ENCODE measurements around the gene BTG2. TPM values are rescaled to one million over a fixed set of nuclear protein-coding genes. Genes with fewer than 3 reads are reported as not detected.
A peak's percentile ranks its signal among the peaks of the same experiment; 100 is the strongest.

BTG2 gene
- total RNA-seq, 1 experiment from 2014 or later: 24.2 TPM

GRCh38 chr1:203271962-203272632 is 33.2 kb upstream of the BTG2 start:
- TF ChIP-seq YY1 (IDR thresholded peaks at IDR 0.05; ENCODE audit: extremely low read depth, insufficient replicate concordance, low read depth, low read length): no peak
- no peak for TF ChIP-seq EGR1 (IDR thresholded peaks at IDR 0.05; ENCODE audit: low read depth)
- TF ChIP-seq FOSL1 (IDR thresholded peaks at IDR 0.05; ENCODE audit: low read depth): no peak
- no peak for TF ChIP-seq POLR2A (IDR thresholded peaks at IDR 0.05; ENCODE audit: borderline replicate concordance, extremely low read depth, insufficient read depth, insufficient read length)
- no peak for TF ChIP-seq CBX3 (IDR thresholded peaks at IDR 0.05; ENCODE audit: low read depth)
- TF ChIP-seq RAD21 (IDR thresholded peaks at IDR 0.05; ENCODE audit: low read depth): no peak
- no peak for TF ChIP-seq ZBTB33 (IDR thresholded peaks at IDR 0.05; ENCODE audit: extremely low read depth, insufficient replicate concordance, low read length)
- no peak for TF ChIP-seq TCF7L2 (IDR thresholded peaks at IDR 0.05; ENCODE audit: borderline replicate concordance, extremely low read depth, insufficient read depth, insufficient read length)
- no peak for TF ChIP-seq MAX (IDR thresholded peaks at IDR 0.05)
- TF ChIP-seq SIN3A (IDR thresholded peaks at IDR 0.05; ENCODE audit: low read depth): no peak
- no peak for TF ChIP-seq REST (IDR thresholded peaks at IDR 0.05; ENCODE audit: low read depth)
- no peak for TF ChIP-seq EZH2phosphoT487 (IDR thresholded peaks at IDR 0.05; ENCODE audit: borderline replicate concordance)
- TF ChIP-seq ELF1 (IDR thresholded peaks at IDR 0.05; ENCODE audit: borderline replicate concordance, low read depth): no peak
- TF ChIP-seq CTCF (IDR thresholded peaks at IDR 0.05 in 2 of 3, conservative IDR thresholded peaks at IDR 0.05 in 1 of 3; ENCODE audit: borderline replicate concordance in 1 of 3, insufficient read depth in 1 of 3, low read depth in 2 of 3, low read length in 2 of 3): no peak
- POLR2A ChIA-PET: no interaction called here

More at GRCh38 chr1:203271962-203272632, 33.2 kb upstream of the BTG2 start:
- CTCF ChIA-PET: interaction anchor here (1.7 to 2.4 kb wide), 3 partner anchors 67 to 232 kb away, joined by 12 to 26 read pairs (median 15); no protein-coding TSS in a partner anchor
- Histone ChIP-seq H3K4me1 (ENCODE audit: control insufficient read depth in 1 of 2, insufficient read depth in 2 of 2, low read length in 2 of 2) (peaks cover 0 to 35% of the 10 kb centered on the region in 2 experiments; a peak in 2 of 4 replicates), H3K36me3 (ENCODE audit: control insufficient read depth in 1 of 2, insufficient read depth in 2 of 2, low read length in 2 of 2) (no peaks in the 10 kb centered on the region), H3K27ac (ENCODE audit: low read depth, low read length) (no peak overlapping the region), H3K27me3 (ENCODE audit: insufficient read depth, low read length) (no peaks in the 10 kb centered on the region), H4K20me1 (ENCODE audit: insufficient read depth) (no peaks in the 10 kb centered on the region), H3K4me2 (ENCODE audit: low read length) (peak overlapping the region; percentile 77; the same call in 1 of the 2 replicates), H3K9me3 (ENCODE audit: control insufficient read depth in 1 of 2, insufficient read depth in 1 of 2, low read depth in 1 of 2, low read length in 2 of 2) (no peaks in the 10 kb centered on the region), H3K4me3 (replicated peaks in 1 of 2; ENCODE audit: low read depth in 1 of 2, low read length in 2 of 2) (no peak overlapping the region), H2AFZ (ENCODE audit: low read depth, low read length, poor library complexity, severe bottlenecking) (peak overlapping the region; percentile 84), H3K9me2 (ENCODE audit: insufficient read depth) (no peaks in the 10 kb centered on the region), H3K79me2 (ENCODE audit: insufficient read depth, low read length) (no peaks in the 10 kb centered on the region), H3K9ac (ENCODE audit: low read length) (no peak overlapping the region)
- ATAC-seq: no peak
- no TSS peak for BruUV-seq (replicated peaks)
- DNase-seq (ENCODE audit: low read depth, low spot score): no peak
- intact Hi-C loops (cut with micrococcal nuclease): loop anchor here (2.0 kb wide), 1 partner anchor 431 kb away; no protein-coding TSS in a partner anchor
- RAD21 ChIA-PET (ENCODE audit: low non-redundant PET in 1 of 2, low total read pairs in 2 of 2, uncharacterized antibody in 2 of 2, unreplicated experiment in 2 of 2): interaction anchor here in 1 of 2 experiments (1.4 kb wide), 1 partner anchor 216 kb away, joined by 5 read pairs; no protein-coding TSS in a partner anchor
